T-helper 1 cell treated with Interleukin-12 subunit alpha and Interleukin-12 subunit beta and Interleukin-4 antibody, amounts not matched to agents 30 ng/mL and 1 ng/mL, for 36 hours (primary cell): ENCODE results near the gene CDH7. TPM values are rescaled to one million over a fixed set of nuclear protein-coding genes. Genes with fewer than 3 reads are reported as not detected.

ENCODE experiments used
- intact Hi-C: fragments of 100-400 bp; cut with micrococcal nuclease; formaldehyde crosslinking; loops from one replicate; pipeline ENCODE4 v1.15.1; 2024
- total RNA-seq: library from RNA; stranded (reverse); gene quantifications from 2 replicates; pipeline ENCODE4 v1.2.3, GENCODE V29; 2022

The CDH7 gene
- total RNA-seq, 1 donor from 2014 or later = not detected

DNA sequence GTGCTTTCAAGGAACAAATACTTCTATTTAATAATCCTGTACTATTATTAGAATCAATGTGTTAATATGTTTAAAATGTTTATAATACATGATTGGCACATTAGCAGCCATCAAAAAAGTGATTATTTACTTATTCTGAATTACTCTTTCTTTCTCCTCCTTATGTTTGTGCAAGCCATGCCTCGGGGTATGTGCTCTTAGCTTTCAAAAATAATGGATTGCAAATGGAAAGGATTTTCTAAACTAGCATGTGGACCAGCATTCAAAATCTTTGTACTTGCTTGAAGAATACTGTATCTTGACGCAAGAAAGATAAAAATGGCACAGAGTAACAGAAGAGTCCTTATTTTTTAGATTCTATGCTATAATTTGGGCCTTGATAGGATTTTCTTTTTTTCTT lies 156.5 kb downstream of the CDH7 start:
- intact Hi-C loops = no loop called here

DNA sequence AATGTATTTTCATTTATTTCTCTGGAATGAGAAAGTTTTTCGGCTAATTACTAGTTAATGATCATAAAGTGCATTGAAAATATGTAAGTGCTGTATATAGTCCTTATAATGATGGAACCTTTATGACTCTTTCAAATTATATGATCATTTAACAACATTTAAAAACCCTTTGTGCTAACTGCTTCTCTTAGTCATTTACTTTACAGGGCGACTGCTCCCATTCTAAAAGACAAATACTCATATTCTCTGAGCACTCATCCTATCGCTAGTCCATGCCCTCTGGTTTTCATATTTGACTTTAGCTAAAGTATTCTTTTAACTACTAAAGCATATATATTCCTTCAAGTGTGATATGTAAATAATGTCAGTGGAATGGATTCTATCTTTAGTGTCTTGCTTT lies 168.2 kb downstream of the CDH7 start:
- intact Hi-C loops = no loop called here

- intact Hi-C loops = loop anchor here (1.0 kb wide), 1 partner anchor 8 kb away; no protein-coding TSS in a partner anchor
These were observed 168.9 kb downstream of the CDH7 start for GRCh38 chr18:65919663-65920062.

GRCh38 chr18:65922103-65922502 lies 171.3 kb downstream of the CDH7 start:
- intact Hi-C loops = no loop called here

DNA sequence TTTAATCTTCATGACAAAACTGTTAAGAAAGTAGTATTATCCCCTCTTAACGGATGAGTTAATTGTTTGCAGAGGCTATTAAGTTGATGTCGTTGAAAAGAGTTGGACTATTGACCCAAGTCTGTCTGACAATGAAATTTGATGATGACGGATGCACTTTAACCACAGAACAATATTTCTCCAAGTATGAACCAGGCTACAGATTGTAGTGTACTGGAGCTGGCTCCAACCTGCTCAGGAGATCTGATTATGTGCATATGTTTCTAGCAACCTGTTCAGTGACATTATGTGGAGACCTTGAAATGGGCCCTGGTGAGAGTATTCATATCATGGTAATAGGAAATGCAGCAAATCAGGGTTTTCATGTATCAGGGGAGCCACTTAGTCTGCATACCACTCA lies 174.1 kb downstream of the CDH7 start:
- intact Hi-C loops = no loop called here

DNA sequence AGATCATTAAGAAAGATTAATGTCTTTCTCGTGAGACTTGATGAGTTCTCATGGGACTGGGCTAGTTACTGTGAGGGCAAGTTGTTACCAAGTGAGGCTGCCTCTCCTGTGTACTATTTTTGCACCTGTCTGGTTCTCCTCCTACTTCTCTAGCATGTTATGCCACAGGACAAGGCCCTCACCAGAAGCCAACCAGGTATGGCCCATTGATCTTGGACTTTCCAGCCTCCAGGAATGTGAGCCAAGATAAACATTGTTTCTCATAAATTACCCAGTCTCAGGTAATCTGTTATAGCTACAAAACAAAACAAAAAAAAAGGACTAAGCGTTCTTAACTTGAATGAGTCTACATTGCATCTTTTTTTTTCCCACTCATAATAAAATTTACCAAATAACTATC lies 184.1 kb downstream of the CDH7 start:
- intact Hi-C loops = no loop called here

GRCh38 chr18:65936678-65937077 lies 185.9 kb downstream of the CDH7 start:
- intact Hi-C loops = no loop called here

- intact Hi-C loops = no loop called here
These were observed 186.4 kb downstream of the CDH7 start for GRCh38 chr18:65937180-65937579.

- intact Hi-C loops = no loop called here
These were observed 188.0 kb downstream of the CDH7 start for GRCh38 chr18:65938592-65939372.
